Fibroblast of pulmonary artery (primary cell): ENCODE measurements around the gene KIF21B.

Experiments used
- DNase-seq: peaks from one replicate; pipeline ENCODE4 v3.0.0-alpha.2; 2010; ENCODE audit warnings: low read depth
- H3K4me3 ChIP-seq: replicated peaks from 2 replicates; pipeline ENCODE4 v1.5.1; 2011; ENCODE audit warnings: low read depth, mild to moderate bottlenecking, control low read depth, low read length, moderate library complexity
- TF ChIP-seq, protein P1 (sequence below): IDR thresholded peaks from 2 replicates; pipeline ENCODE4 v1.5.1; 2011; ENCODE audit warnings: mild to moderate bottlenecking, control low read depth, low read length, inconsistent platforms; ENCODE audit errors: missing control alignments

Gene KIF21B

DNA sequence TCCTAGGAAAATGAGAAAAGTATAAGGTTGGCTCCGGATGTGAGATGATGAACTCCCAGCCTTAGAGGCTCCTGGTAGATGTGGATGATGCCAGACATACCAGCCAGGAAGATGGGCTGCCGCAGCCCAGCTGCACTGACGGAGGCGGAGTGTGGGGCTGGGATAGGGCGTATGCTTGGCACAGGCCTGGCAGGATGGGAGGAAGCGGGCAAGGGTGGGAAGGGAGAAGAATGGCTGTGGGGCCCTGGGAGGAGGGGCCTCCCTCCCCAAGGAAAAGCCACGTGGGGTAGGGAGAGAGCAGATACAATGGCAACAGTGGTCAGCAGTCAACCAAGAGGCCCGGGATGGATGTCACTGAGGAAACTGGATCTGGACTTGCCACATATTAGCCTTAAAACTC is 41.3 kb upstream of the KIF21B start:
- H3K4me3 ChIP-seq, result no peak overlapping the region
- TF ChIP-seq, protein P1, sequence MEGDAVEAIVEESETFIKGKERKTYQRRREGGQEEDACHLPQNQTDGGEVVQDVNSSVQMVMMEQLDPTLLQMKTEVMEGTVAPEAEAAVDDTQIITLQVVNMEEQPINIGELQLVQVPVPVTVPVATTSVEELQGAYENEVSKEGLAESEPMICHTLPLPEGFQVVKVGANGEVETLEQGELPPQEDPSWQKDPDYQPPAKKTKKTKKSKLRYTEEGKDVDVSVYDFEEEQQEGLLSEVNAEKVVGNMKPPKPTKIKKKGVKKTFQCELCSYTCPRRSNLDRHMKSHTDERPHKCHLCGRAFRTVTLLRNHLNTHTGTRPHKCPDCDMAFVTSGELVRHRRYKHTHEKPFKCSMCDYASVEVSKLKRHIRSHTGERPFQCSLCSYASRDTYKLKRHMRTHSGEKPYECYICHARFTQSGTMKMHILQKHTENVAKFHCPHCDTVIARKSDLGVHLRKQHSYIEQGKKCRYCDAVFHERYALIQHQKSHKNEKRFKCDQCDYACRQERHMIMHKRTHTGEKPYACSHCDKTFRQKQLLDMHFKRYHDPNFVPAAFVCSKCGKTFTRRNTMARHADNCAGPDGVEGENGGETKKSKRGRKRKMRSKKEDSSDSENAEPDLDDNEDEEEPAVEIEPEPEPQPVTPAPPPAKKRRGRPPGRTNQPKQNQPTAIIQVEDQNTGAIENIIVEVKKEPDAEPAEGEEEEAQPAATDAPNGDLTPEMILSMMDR, result no peak
- DNase-seq, result no peak

DNA sequence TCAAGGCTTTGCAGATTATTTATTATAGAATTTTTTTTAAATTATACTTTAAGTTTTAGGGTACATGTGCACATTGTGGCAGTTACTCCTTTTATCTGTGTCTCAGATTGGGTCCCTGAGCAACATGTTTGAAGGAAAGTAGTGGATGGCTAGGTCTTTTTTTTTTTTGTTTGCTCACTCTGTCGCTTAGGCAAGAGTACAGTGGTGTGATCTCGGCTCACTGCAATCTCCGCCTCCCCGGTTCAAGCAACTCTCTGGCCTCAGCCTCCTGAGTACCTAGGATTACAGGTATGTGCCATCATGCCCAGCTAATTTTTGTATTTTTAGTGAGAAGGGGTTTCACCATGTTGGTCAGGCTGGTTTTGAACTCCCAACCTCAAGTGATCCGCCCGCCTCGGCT is 39.6 kb upstream of the KIF21B start:
- TF ChIP-seq, protein P1, result no peak
- DNase-seq, result no peak
- H3K4me3 ChIP-seq, result no peak overlapping the region

DNA sequence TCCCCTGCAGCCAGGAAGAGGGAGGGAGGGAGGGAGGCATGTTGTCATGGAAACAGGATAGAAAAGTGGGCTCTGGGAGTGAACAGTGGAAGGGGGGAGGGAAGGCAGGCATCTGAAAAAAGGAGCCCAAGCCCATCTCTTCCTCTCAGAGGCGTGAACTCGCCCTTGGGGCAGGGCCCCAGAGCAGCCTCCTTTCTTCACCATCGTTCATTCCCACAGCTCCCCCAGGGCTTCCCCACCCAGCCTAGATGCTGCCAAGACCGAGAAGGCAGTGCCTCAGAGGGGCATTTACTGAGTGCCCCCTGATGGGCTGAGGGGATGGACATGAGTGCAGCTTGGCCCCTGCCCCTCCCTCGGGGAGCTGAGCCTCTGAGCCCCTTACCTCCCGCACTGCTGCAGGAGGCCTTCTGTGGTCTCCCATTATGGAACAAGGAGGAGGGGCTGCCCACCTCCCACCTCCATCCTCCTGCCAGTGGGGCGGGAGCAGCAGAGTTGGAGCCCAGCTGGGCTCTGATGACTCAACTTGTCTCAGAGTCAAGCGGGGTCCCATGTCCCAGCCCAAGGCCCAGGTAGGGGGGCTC is 39.1 kb upstream of the KIF21B start:
- TF ChIP-seq, protein P1, result no peak
- no peak for DNase-seq
- H3K4me3 ChIP-seq, result no peak overlapping the region

DNA sequence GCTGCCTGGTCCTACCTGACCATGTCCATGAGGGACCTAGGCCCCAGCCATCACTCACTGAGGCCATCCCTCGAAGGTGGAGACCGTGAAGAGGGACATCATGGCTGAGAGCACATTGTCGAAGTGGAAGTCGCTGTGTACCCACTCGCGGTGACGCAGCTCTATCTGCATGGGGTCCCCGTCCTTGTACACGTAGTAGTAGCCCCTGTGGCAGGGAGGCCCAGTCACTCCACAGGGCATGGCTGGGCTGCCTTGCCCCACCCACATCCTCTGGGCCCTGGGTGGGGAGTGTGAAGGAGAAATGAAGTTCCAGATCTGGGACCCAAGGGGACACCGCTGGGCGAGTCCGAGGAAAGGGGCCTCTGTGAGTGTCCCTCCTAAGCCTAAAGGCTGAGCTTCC is 38.4 kb upstream of the KIF21B start:
- DNase-seq, result no peak
- TF ChIP-seq, protein P1, result no peak
- no peak overlapping the region for H3K4me3 ChIP-seq

DNA sequence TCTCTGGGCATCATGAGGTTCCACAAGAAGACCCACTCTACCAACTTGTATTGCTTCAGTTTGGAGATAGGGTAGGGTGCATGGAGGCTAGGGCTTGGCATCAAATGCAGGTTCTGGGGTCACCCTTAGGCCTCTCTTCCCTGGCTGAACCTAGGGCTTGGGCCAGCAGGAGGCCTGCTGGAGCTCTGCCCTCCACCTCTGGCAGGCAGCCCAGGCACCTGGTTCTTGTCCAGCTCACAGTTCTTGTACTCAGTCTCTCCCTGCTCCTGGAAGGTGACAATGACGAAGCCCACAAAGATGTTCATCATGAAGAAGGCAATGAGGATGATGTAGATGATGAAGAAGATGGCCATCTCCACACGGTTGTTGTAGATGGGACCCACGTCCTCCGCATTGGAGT is 37.5 kb upstream of the KIF21B start:
- H3K4me3 ChIP-seq, result no peak overlapping the region
- no peak for DNase-seq
- TF ChIP-seq, protein P1, result no peak

DNA sequence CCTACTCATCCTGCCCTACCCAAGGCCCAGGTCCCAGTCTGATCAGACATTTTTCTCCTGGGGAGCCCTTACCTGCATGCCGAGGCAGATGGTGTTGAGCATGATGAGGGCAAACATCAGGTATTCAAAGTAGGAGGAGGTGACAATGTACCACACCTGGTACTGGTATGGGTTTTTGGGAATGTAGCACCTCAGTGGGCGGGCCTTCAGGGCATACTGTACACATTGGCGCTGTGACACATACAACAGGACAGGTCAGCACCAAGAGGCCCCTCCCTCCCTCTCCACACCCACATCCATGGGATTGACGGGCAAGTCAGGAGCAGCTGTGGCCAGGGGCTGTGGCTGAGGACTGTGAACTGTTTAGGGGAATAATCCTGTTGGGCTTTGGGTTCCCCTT is 37.1 kb upstream of the KIF21B start:
- TF ChIP-seq, protein P1, result no peak
- H3K4me3 ChIP-seq, result no peak overlapping the region
- no peak for DNase-seq

DNA sequence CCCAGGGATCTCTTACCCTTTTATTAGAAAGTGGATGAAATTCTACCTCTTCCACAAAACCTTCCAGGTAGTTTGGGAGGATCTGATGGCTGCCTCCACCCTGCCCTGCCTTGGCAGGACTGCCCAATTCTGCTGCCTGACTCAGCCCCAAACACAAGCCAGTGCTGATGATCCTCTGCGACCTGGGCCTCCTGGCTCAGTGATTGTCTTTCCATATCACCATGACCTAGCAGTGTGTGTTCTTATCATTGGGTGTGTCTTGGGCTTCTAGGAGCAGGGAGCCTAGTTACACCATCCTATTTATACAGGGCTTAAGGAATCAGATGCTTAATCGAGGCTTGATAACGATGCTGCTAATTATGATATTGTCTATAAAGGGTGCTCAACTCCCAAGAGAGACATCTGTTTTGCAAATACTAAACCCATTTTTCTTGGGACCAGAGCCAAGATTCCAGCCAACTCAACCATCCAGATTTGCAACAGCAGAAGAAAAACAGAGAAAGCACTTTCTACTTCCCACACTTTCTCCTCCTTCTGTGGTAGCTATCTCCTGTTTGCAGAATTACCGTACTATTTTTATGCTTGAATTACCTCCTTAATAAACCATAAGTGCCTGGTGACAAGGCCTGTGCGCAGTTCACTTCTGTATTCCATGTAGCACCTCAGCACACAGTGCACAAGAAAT is 36.5 kb upstream of the KIF21B start:
- TF ChIP-seq, protein P1, result no peak
- no peak for DNase-seq
- no peak overlapping the region for H3K4me3 ChIP-seq
